Endothelial cell of umbilical vein (primary cell): ENCODE data around the gene SMIM33. TPM values are rescaled to one million over a fixed set of nuclear protein-coding genes. Genes with fewer than 3 reads are reported as not detected.
A peak's percentile ranks its signal among the peaks of the same experiment; 100 is the strongest.

ENCODE experiments used
- BruUV-seq: library from RNA; stranded (reverse); fragments of 400-500 nt; replicated peaks from 2 replicates; lab custom pipeline; 2021; lab: Mats Ljungman, UMichigan
- CTCF ChIA-PET: fragments of 300-600, 350-600 bp; sonication (Branson Sonifier 250); formaldehyde crosslinking; loops from one replicate; lab custom pipeline; 2021; ENCODE audit warnings: antibody characterized with exemption, inconsistent platforms; lab: Charles Lee
- POLR2A ChIA-PET: fragments of 300-600, 350-600 bp; sonication (Branson Sonifier 250); formaldehyde crosslinking; loops from one replicate; lab custom pipeline; 2021; ENCODE audit warnings: antibody characterized with exemption, inconsistent platforms; lab: Charles Lee
- DNase-seq: peaks from one replicate; pipeline ENCODE4 v3.0.0-alpha.2; 2011; ENCODE audit warnings: low read depth, low spot score
- FAIRE-seq: peaks from 2 replicates; lab custom pipeline; 2011; peaks lifted over from hg19 to GRCh38; lab: Jason Lieb, UNC
- H2AFZ ChIP-seq: 2 replicates; pipeline ENCODE4 v1.6.0; 2012; ENCODE audit warnings: low read depth, low read length, control low read depth, inconsistent platforms
- H3K27ac ChIP-seq: 2 replicates; pipeline ENCODE4 v1.5.1; 2011; ENCODE audit warnings: low read depth, mild to moderate bottlenecking, control low read depth, low read length, moderate library complexity; ENCODE audit not compliant: insufficient read depth
- H3K27me3 ChIP-seq, 2 experiments: 2 replicates each; pipeline versions ENCODE4 v1.6.0 to v1.6.1; 2011; ENCODE audit warnings: low read length in 2 of 2, mixed read lengths in 1 of 2; ENCODE audit not compliant: control insufficient read depth in 2 of 2, insufficient read depth in 2 of 2
- H3K36me3 ChIP-seq, 2 experiments: 2 replicates in 1 of 2; 3 replicates in 1 of 2; pipeline ENCODE4 v1.5.1; 2011; ENCODE audit warnings: low read length in 2 of 2, mild to moderate bottlenecking in 1 of 2, moderate library complexity in 1 of 2; ENCODE audit not compliant: control insufficient read depth in 2 of 2, insufficient read depth in 2 of 2; ENCODE audit errors: extremely low read depth in 1 of 2
- H3K4me1 ChIP-seq: 3 replicates; pipeline ENCODE4 v1.5.1; 2011; ENCODE audit warnings: mild to moderate bottlenecking, low read length; ENCODE audit not compliant: control insufficient read depth, insufficient read depth; ENCODE audit errors: extremely low read depth
- H3K4me2 ChIP-seq: 2 replicates; pipeline ENCODE4 v1.6.1; 2011; ENCODE audit warnings: low read length, control low read depth, mixed read lengths; ENCODE audit not compliant: insufficient read depth
- H3K4me3 ChIP-seq, 3 experiments: fragments of 200-600 bp in 1 of 3; sonication (generic), shearing (Covaris generic) in 1 of 3; replicated peaks in 1 of 3; 2 replicates each; pipeline ENCODE4 v1.5.1; 2011 to 2016; ENCODE audit warnings: control low read depth in 3 of 3, low read length in 3 of 3, mild to moderate bottlenecking in 2 of 3, inconsistent platforms in 1 of 3, low read depth in 1 of 3, moderate library complexity in 1 of 3; ENCODE audit not compliant: insufficient read depth in 1 of 3
- H3K79me2 ChIP-seq: 2 replicates; pipeline ENCODE4 v1.6.0; 2012; ENCODE audit warnings: low read length, inconsistent platforms; ENCODE audit not compliant: control insufficient read depth, insufficient read depth
- H3K9ac ChIP-seq: replicated peaks from 2 replicates; pipeline ENCODE3; 2011; ENCODE audit warnings: low read length, control low read depth; ENCODE audit not compliant: insufficient read depth; ENCODE audit errors: extremely low read depth
- H3K9me1 ChIP-seq: replicated peaks from 3 replicates; pipeline ENCODE4 v1.6.0; 2011; ENCODE audit warnings: mild to moderate bottlenecking, low read length; ENCODE audit not compliant: control insufficient read depth, insufficient read depth; ENCODE audit errors: extremely low read depth
- H3K9me3 ChIP-seq: replicated peaks from 2 replicates; pipeline ENCODE4 v1.5.1; 2012; ENCODE audit warnings: low read length, inconsistent platforms; ENCODE audit not compliant: control insufficient read depth, insufficient read depth
- H4K20me1 ChIP-seq: replicated peaks from 2 replicates; pipeline ENCODE3; 2011; ENCODE audit warnings: mild to moderate bottlenecking, low read length; ENCODE audit not compliant: control insufficient read depth, insufficient read depth; ENCODE audit errors: extremely low read depth
- CTCF ChIP-seq, 2 donors: IDR thresholded peaks; 1 replicate in 1 of 2; 2 replicates in 1 of 2; pipeline ENCODE4 v1.5.1; 2011; ENCODE audit warnings: low read length in 2 of 2, mild to moderate bottlenecking in 2 of 2, moderate library complexity in 2 of 2, control low read depth in 1 of 2, inconsistent platforms in 1 of 2, low read depth in 1 of 2; ENCODE audit not compliant: insufficient read depth in 1 of 2; ENCODE audit errors: extremely low read depth in 1 of 2
- EZH2 ChIP-seq: IDR thresholded peaks from 2 replicates; pipeline ENCODE4 v1.6.1; 2012; ENCODE audit warnings: borderline replicate concordance, low read depth, mild to moderate bottlenecking, moderate library complexity, low read length, inconsistent platforms; ENCODE audit not compliant: severe bottlenecking
- FOS ChIP-seq: IDR thresholded peaks from 2 replicates; pipeline ENCODE4 v1.6.1; 2011; ENCODE audit warnings: mild to moderate bottlenecking, low read length, moderate library complexity, borderline replicate concordance; ENCODE audit not compliant: insufficient read depth
- GATA2 ChIP-seq: IDR thresholded peaks from 2 replicates; pipeline ENCODE4 v1.7.0; 2011; ENCODE audit warnings: low read depth, mild to moderate bottlenecking, moderate library complexity, mixed read lengths, low read length; ENCODE audit not compliant: insufficient read length, insufficient read depth
- JUN ChIP-seq: IDR thresholded peaks from 2 replicates; pipeline ENCODE4 v1.6.1; 2011; ENCODE audit warnings: borderline replicate concordance, low read depth; ENCODE audit not compliant: insufficient read length, insufficient read depth
- MAX ChIP-seq: IDR thresholded peaks from 2 replicates; pipeline ENCODE4 v1.6.1; 2011; ENCODE audit not compliant: insufficient read depth, insufficient read length
- MYC ChIP-seq: IDR thresholded peaks from one replicate; pipeline ENCODE4 v1.6.1; 2011; ENCODE audit warnings: mild to moderate bottlenecking, low read depth, low read length
- POLR2A ChIP-seq: IDR thresholded peaks from 2 replicates; pipeline ENCODE4 v1.6.1; 2012; ENCODE audit warnings: low read depth, mild to moderate bottlenecking, control low read depth, low read length
- POLR2AphosphoS5 ChIP-seq: IDR thresholded peaks from 2 replicates; pipeline ENCODE4 v1.6.1; 2012; ENCODE audit warnings: low read depth, mild to moderate bottlenecking, control low read depth, low read length, moderate library complexity; ENCODE audit not compliant: insufficient read depth
- dilution Hi-C: fragments of 300-500 bp; cut with MboI; formaldehyde crosslinking; loops from one replicate; pipeline ENCODE4 v1.15.0; 2019; ENCODE audit warnings: low sequenced_read_pairs; ENCODE audit not compliant: extremely low pct_ligation_motif_present
- intact Hi-C: fragments of 100-400 bp; cut with micrococcal nuclease; formaldehyde crosslinking; loops from one replicate; pipeline ENCODE4 v1.10.0; 2022
- polyA plus RNA-seq, 4 experiments: library from polyadenylated mRNA; depleted of rRNA in 3 of 4; stranded (reverse) in 3 of 4; unstranded in 1 of 4; fragments of >200 nt; gene quantifications; 2 replicates each; pipeline versions ENCODE4 v1.2.1 to v1.2.3, GENCODE V29; 2011 to 2012; ENCODE audit warnings: missing spikeins in 1 of 4
- total RNA-seq: library from RNA; stranded (reverse); gene quantifications from 2 replicates; pipeline ENCODE4 v1.2.3, GENCODE V29; 2021

SMIM33 gene
- total and polyA plus RNA-seq, 2 donors (not counting 3 experiments of a cell fraction or from before 2014, with no cell fraction given), result not detected

DNA sequence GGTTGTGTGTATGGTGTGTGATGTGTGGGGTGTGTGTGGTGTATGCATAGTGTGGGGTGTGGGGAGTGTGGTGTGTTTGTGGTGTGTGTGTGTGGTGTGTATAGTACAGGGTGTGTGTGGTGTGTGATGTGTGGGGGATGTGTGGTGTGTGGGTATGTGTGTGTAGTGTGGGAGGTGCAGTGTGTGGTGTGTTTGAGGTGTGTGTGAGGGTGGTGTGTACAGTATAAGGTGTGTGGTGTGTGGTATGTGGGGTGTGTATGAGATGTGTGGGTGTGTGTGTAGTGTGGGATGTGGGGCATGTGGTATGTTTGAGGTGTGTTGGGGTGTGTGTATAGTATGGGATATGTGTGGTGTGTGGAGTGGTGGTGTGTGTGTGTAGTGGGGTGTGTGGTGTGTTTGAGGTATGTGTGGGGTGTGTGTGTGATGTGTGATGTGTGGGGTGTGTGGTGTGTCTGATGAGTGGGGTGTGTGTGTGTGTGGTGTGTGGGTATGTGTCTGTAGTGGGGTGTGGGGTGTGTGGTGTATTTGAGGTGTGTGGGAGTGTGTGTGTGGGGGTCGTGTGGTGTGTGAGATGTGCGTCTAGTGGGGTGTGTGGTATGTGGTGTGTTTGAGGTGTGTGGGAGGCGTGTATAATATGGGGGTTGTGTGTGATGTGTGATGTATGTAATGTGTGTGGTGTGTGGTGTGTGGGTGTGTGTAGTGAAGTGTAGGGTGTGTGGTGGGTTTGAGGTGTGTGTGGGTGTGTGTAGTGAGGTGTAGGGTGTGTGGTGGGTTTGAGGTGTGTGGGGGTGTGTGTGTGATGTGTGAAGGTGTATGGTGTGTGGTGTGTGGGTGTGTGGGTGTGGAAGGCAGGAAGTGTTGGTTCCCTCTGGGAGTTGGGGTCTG is 16.9 kb upstream of the SMIM33 start:
- dilution Hi-C loops, result no loop called here
- POLR2A ChIA-PET, result no interaction called here

DNA sequence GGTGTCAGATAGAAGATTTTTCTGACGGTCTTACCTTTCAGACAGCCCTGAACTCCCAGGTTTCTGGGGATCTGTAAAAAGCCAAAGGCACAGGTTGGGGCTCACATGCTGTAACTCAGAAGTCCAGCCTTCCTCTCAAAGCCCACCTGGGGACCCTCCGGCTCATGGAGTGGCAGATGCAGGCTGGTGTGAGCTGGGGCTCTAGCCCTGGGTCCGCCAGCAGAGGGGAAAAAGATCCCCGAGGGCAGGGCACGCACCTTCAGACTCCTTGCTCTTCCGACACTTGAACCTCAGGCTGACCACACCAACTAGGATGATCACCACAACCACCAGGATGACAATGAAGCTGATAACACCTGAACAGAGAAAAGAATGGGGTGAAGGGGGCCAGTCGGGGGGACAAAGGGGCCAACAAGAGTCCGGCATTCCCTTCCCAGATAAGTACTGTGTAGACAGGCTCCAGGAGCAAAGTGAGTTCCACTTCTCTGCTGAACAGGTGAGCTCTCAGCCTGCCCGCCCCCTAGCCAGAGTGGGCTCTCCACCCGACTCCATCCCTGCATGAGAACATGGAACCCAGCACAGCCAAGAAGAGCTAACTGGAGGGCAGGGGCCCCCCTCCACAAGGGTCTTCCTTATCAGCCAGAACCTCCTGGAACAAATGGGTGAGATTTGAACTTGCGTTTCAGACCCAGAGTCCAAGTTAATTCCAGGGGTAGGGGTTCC is 16.1 kb upstream of the SMIM33 start:
- dilution Hi-C loops (no loop called here), intact Hi-C loops (no loop called here)
- H3K9me1 ChIP-seq, result no peaks in the 10 kb centered on the region
- no peak for TF ChIP-seq MAX
- TF ChIP-seq EZH2, result no peak
- TF ChIP-seq FOS, result no peak
- no peak for TF ChIP-seq GATA2
- no peak for TF ChIP-seq CTCF (IDR thresholded peaks at IDR 0.05; ENCODE audit: extremely low read depth in 1 of 2, insufficient read depth in 1 of 2, low read depth in 1 of 2, low read length in 2 of 2)
- TF ChIP-seq POLR2A, result no peak
- TF ChIP-seq MYC, result no peak
- no peak for TF ChIP-seq POLR2AphosphoS5
- TF ChIP-seq JUN, result no peak
- ChIA-PET CTCF (interaction anchor here (0.8 to 2.5 kb wide), 5 partner anchors 9 to 64 kb away, joined by 3 to 10 read pairs (median 3); partner anchors contain the start of gene DNAJC18), POLR2A (no interaction called here)
- H3K9me3 ChIP-seq, result no peaks in the 10 kb centered on the region
- no peaks in the 10 kb centered on the region for H4K20me1 ChIP-seq
- no TSS peak for BruUV-seq
- FAIRE-seq (no peak), DNase-seq (no peak)
- H3K27ac ChIP-seq, result no peak overlapping the region
- peaks cover 11% of the 10 kb centered on the region for H3K4me1 ChIP-seq
- no peak overlapping the region for H2AFZ ChIP-seq
- no peak overlapping the region for H3K4me3 ChIP-seq
- H3K4me2 ChIP-seq, result no peak overlapping the region
- H3K9ac ChIP-seq, result no peak overlapping the region
- no peaks in the 10 kb centered on the region for H3K27me3 ChIP-seq
- peaks cover 43% of the 10 kb centered on the region for H3K79me2 ChIP-seq
- peaks cover 45 to 60% of the 10 kb centered on the region in 2 experiments for H3K36me3 ChIP-seq

More for the DNA sequence above, 16.9 kb upstream of the SMIM33 start:
- TF ChIP-seq FOS (no peak), JUN (no peak), POLR2AphosphoS5 (peak; percentile 17), MAX (no peak), MYC (no peak)
- H3K36me3 ChIP-seq, result peaks cover 45 to 64% of the 10 kb centered on the region in 2 experiments
- peaks cover 3% of the 10 kb centered on the region for H3K4me1 ChIP-seq
- CTCF ChIA-PET, result no interaction called here
- FAIRE-seq (no peak), DNase-seq (no peak)
- H3K27me3 ChIP-seq, result no peaks in the 10 kb centered on the region
- peaks cover 35% of the 10 kb centered on the region for H3K79me2 ChIP-seq
- no peak overlapping the region for H3K9ac ChIP-seq
- no peaks in the 10 kb centered on the region for H3K9me1 ChIP-seq
- H3K27ac ChIP-seq, result no peak overlapping the region
- intact Hi-C loops, result no loop called here
- H4K20me1 ChIP-seq, result no peaks in the 10 kb centered on the region
- H3K9me3 ChIP-seq, result no peaks in the 10 kb centered on the region
- no peak overlapping the region for H3K4me2 ChIP-seq
- no peak overlapping the region for H3K4me3 ChIP-seq
- H2AFZ ChIP-seq, result no peak overlapping the region
- no TSS peak for BruUV-seq
